ENCODE data around the gene PSME4.
"Not testable (repeated sequence)": the region's sequence is repeated elsewhere in the genome, so short reads cannot be mapped to it uniquely, and the experiment has no call there.

PSME4 gene

DNA sequence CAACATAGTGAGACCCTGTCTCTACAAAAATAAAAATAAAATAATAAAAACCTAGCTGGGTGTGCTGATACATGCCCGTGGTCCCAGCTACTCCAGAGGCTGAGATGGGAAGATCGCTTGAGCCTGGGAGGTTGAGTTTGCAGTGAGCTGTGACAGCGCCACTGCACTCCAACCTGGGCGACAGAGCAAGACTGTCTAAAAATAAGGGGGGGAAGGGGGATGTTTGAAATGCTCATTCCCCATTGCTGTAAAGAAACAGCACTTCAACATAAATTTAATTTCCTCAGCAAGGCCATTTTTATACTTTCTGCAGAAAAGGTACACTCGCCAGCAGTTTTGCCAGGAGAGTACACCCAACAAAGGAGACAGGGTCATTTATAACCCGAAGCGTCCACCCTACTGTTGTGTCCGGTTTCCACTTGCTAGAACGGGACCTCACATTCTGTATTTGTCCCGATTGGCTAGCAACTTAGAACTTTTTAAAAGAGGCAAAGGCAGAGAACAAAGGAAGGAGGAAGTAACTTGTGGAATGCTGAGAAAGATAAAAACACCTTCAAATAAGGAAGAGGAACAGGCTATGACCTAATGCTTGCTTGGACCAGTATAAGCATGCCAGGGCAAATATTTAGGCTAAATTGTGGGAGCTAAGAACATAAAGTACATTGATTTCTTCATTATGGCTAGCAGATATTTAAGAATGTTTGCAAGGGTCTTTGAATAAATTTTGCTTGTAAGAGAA lies 9.1 kb downstream of the PSME4 start:
- H3K4me3 ChIP-seq (ENCODE audit: low read length in 2 of 2); H3K9ac ChIP-seq (ENCODE audit: low read length in 2 of 2); H3K27me3 ChIP-seq (ENCODE audit: control insufficient read depth in 1 of 2, insufficient read depth in 2 of 2, low read length in 2 of 2); H3K27ac ChIP-seq (ENCODE audit: low read length); H3K36me3 ChIP-seq (ENCODE audit: control insufficient read depth in 2 of 2, insufficient read depth in 2 of 2, low read length in 2 of 2); H3K9me3 ChIP-seq (ENCODE audit: control insufficient read depth in 2 of 2, low read length in 2 of 2): not testable (repeated sequence)
- peaks cover 14% of the 10 kb centered on the region for H3K4me1 ChIP-seq (ENCODE audit: control insufficient read depth, insufficient read depth, low read length)

DNA sequence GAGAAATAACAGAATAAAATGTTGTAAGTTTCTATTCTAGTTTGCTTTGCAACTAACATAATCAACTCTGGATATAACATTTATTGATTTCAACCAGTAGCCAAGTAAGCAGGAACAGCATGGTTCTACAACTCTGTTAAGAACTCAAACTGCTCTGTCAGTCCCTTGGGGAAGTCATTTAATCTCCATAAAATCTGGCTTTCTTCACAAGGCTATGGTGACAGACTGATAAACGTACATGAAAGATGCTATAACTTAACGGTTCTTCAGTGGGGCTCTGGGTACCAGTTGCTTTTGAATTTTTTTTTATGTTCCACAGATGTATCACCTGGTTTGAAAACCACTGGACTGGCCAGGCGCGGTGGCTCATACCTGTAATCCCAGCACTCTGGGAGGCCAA lies 10.3 kb downstream of the PSME4 start:
- H3K27ac ChIP-seq (ENCODE audit: low read length): no peak overlapping the region
- H3K4me3 ChIP-seq (ENCODE audit: low read length in 2 of 2): no peak overlapping the region
- H3K4me1 ChIP-seq (ENCODE audit: control insufficient read depth, insufficient read depth, low read length): peaks cover 13% of the 10 kb centered on the region
- no peaks in the 10 kb centered on the region for H3K36me3 ChIP-seq (ENCODE audit: control insufficient read depth in 2 of 2, insufficient read depth in 2 of 2, low read length in 2 of 2)
- H3K9me3 ChIP-seq (ENCODE audit: control insufficient read depth in 2 of 2, low read length in 2 of 2): no peaks in the 10 kb centered on the region
- no peak overlapping the region for H3K9ac ChIP-seq (ENCODE audit: low read length in 2 of 2)
- no peaks in the 10 kb centered on the region for H3K27me3 ChIP-seq (ENCODE audit: control insufficient read depth in 1 of 2, insufficient read depth in 2 of 2, low read length in 2 of 2)

DNA sequence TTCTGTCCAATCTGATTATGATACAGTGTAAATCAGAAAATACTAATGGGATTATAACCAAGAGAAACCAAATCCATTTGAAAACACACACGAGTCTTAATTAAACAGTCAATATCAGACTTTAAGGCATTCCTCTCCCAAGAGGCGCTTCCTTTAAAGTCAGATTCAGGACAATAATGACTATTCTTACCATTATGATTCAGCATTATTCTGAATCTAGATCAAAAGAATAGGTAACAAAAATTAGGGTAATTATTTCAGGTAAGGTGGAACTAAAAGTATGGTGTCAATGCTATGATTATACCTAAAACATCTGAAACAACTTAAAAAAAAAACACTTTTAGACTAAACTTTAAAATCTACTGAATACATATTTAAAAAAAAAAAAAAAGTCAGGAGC lies 12.3 kb downstream of the PSME4 start:
- Histone ChIP-seq H3K9me3 (ENCODE audit: control insufficient read depth in 2 of 2, low read length in 2 of 2) (no peaks in the 10 kb centered on the region), H3K4me3 (ENCODE audit: low read length in 2 of 2) (no peak overlapping the region), H3K9ac (ENCODE audit: low read length in 2 of 2) (no peak overlapping the region), H3K27me3 (ENCODE audit: control insufficient read depth in 1 of 2, insufficient read depth in 2 of 2, low read length in 2 of 2) (no peaks in the 10 kb centered on the region), H3K27ac (ENCODE audit: low read length) (no peak overlapping the region), H3K4me1 (ENCODE audit: control insufficient read depth, insufficient read depth, low read length) (peaks cover 13% of the 10 kb centered on the region), H3K36me3 (ENCODE audit: control insufficient read depth in 2 of 2, insufficient read depth in 2 of 2, low read length in 2 of 2) (no peaks in the 10 kb centered on the region)

DNA sequence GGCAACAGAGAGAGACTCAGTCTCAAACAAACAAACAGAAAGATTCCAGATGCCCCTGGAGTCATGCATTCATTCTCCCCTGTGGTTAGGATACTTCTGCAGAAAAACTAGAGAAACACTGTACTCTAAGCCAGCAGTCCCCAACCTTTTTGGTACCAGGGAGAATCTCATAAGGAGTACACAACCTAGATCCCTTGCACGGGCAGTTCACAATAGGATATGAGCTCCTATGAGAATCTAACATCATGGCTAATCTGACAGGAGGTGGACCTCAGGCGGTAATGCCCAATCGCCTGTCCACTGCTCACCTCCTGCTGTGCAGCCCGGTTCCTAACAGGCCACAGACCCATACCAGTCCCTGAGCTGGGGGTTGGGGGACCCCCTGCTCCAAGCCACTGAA lies 18.3 kb downstream of the PSME4 start:
- Histone ChIP-seq H3K4me1 (ENCODE audit: control insufficient read depth, insufficient read depth, low read length) (no peaks in the 10 kb centered on the region), H3K9ac (ENCODE audit: low read length in 2 of 2) (no peak overlapping the region), H3K9me3 (ENCODE audit: control insufficient read depth in 2 of 2, low read length in 2 of 2) (no peaks in the 10 kb centered on the region), H3K4me3 (ENCODE audit: low read length in 2 of 2) (no peak overlapping the region), H3K27me3 (ENCODE audit: control insufficient read depth in 1 of 2, insufficient read depth in 2 of 2, low read length in 2 of 2) (no peaks in the 10 kb centered on the region), H3K27ac (ENCODE audit: low read length) (no peak overlapping the region), H3K36me3 (ENCODE audit: control insufficient read depth in 2 of 2, insufficient read depth in 2 of 2, low read length in 2 of 2) (peaks cover 4 to 7% of the 10 kb centered on the region in 2 donors)

DNA sequence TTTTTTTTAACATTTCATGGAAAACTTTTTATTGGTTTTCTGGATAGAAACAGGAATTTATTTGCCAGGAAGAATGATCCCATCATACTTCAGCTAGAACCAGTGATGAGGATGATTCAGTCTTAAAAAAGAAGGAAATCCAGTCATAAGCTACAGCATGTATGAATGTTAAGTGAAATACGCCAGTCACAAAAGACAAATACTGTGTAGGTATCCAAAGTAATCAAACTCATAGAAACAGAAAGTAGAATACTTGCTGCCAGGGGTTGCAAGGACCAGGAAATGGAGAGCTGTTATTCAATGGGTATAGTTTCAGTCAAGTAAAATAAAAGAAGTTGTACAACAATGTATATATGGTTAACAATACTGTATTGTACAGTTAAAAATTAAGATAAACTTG lies 21.3 kb downstream of the PSME4 start:
- H3K4me1 ChIP-seq (ENCODE audit: control insufficient read depth, insufficient read depth, low read length): no peaks in the 10 kb centered on the region
- H3K27ac ChIP-seq (ENCODE audit: low read length): no peak overlapping the region
- H3K9ac ChIP-seq (ENCODE audit: low read length in 2 of 2): no peak overlapping the region

DNA sequence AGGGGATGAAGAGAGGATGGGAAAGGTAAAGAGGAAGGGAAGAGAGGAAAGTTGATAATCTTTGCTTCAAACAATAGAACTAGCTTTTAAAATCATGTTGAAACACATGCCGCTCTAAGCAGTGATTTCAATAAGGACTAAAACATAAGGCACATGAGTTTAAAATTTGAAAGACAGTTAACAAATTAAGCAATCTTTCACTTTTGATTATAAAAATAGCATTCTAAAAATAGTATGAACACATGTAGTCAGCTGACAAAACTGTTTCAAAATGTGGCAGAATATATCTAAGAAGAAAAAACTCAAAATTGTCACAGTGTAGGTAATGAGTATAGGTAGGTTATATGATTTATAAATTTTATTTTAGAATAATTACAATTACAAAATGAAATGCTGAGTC lies 25.3 kb downstream of the PSME4 start:
- no peak overlapping the region for H3K27ac ChIP-seq (ENCODE audit: low read length)
- peaks cover 8 to 14% of the 10 kb centered on the region in 2 donors for H3K36me3 ChIP-seq (ENCODE audit: control insufficient read depth in 2 of 2, insufficient read depth in 2 of 2, low read length in 2 of 2)
- H3K9me3 ChIP-seq (ENCODE audit: control insufficient read depth in 2 of 2, low read length in 2 of 2): no peaks in the 10 kb centered on the region
- H3K9ac ChIP-seq (ENCODE audit: low read length in 2 of 2): no peak overlapping the region
- H3K4me3 ChIP-seq (ENCODE audit: low read length in 2 of 2): no peak overlapping the region
- no peaks in the 10 kb centered on the region for H3K4me1 ChIP-seq (ENCODE audit: control insufficient read depth, insufficient read depth, low read length)
- H3K27me3 ChIP-seq (ENCODE audit: control insufficient read depth in 1 of 2, insufficient read depth in 2 of 2, low read length in 2 of 2): no peaks in the 10 kb centered on the region

More for the DNA sequence above, 21.3 kb downstream of the PSME4 start:
- H3K36me3 ChIP-seq (ENCODE audit: control insufficient read depth in 2 of 2, insufficient read depth in 2 of 2, low read length in 2 of 2): peaks cover 8 to 14% of the 10 kb centered on the region in 2 donors
- H3K27me3 ChIP-seq (ENCODE audit: control insufficient read depth in 1 of 2, insufficient read depth in 2 of 2, low read length in 2 of 2): no peaks in the 10 kb centered on the region
- H3K9me3 ChIP-seq (ENCODE audit: control insufficient read depth in 2 of 2, low read length in 2 of 2): no peaks in the 10 kb centered on the region
- H3K4me3 ChIP-seq (ENCODE audit: low read length in 2 of 2): no peak overlapping the region

DNA sequence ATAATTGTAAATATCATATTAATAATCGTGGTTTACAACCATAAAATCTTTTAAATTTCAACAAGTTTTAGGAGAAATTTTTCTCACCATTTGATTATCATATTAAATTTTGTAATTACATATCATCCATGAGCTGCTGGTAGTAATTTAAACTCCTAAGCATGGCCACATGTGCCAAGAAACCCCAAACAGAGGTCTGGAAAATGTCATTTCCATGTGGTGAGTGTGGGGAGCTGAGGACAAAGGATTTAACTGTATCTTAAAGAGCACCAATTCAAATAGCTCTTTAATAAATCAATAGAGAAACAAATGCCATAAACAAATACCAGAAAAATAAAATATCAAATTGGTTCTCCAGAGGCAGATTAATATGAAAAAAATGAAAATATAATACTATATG lies 26.3 kb downstream of the PSME4 start:
- no peak overlapping the region for H3K27ac ChIP-seq (ENCODE audit: low read length)
- H3K27me3 ChIP-seq (ENCODE audit: control insufficient read depth in 1 of 2, insufficient read depth in 2 of 2, low read length in 2 of 2): no peaks in the 10 kb centered on the region
- H3K9ac ChIP-seq (ENCODE audit: low read length in 2 of 2): no peak overlapping the region
- peaks cover 8 to 14% of the 10 kb centered on the region in 2 donors for H3K36me3 ChIP-seq (ENCODE audit: control insufficient read depth in 2 of 2, insufficient read depth in 2 of 2, low read length in 2 of 2)
- no peak overlapping the region for H3K4me3 ChIP-seq (ENCODE audit: low read length in 2 of 2)
- no peaks in the 10 kb centered on the region for H3K4me1 ChIP-seq (ENCODE audit: control insufficient read depth, insufficient read depth, low read length)
- H3K9me3 ChIP-seq (ENCODE audit: control insufficient read depth in 2 of 2, low read length in 2 of 2): no peaks in the 10 kb centered on the region

DNA sequence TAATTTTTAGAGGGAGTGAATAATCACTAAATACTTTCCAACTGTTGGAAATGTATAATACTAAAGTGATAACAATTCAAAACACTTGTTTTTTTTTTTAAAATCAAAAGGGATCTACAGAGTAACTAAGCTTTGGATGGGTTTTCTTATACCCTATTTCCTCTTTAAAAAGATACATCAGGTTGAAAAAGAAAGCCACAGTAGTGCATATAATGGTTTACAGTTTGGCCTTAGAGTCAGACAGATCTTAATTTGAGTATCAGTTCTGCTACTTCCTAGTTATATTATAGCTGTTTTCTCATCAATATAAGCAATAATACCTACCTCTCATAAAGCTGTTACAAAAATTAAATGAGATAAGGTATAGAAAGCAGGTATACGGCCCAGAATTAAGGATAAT lies 28.5 kb downstream of the PSME4 start:
- H3K4me3 ChIP-seq (ENCODE audit: low read length in 2 of 2): no peak overlapping the region
- H3K27me3 ChIP-seq (ENCODE audit: control insufficient read depth in 1 of 2, insufficient read depth in 2 of 2, low read length in 2 of 2): no peaks in the 10 kb centered on the region
- H3K27ac ChIP-seq (ENCODE audit: low read length): no peak overlapping the region
- no peak overlapping the region for H3K9ac ChIP-seq (ENCODE audit: low read length in 2 of 2)
- H3K4me1 ChIP-seq (ENCODE audit: control insufficient read depth, insufficient read depth, low read length): no peaks in the 10 kb centered on the region
- no peaks in the 10 kb centered on the region for H3K9me3 ChIP-seq (ENCODE audit: control insufficient read depth in 2 of 2, low read length in 2 of 2)
- peaks cover 4 to 6% of the 10 kb centered on the region in 2 donors for H3K36me3 ChIP-seq (ENCODE audit: control insufficient read depth in 2 of 2, insufficient read depth in 2 of 2, low read length in 2 of 2)

DNA sequence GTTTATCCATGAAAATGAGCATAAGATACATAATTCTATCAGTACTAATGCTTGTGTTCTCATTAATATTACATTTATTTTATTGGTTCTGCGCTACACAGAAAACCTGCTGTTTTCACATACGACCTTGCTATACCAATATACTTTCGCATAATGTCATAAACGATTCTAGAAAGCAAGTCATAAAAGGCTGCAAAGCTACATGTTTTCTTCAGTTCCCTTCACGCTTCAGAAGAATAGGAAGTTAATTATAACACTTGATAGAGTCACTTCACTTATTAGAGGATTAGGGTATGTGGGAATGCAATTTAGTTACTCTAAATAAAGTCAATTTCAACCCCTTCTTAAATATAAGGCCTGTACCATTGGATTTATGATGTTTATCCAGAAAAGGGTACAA lies 29.0 kb downstream of the PSME4 start:
- Histone ChIP-seq H3K36me3 (ENCODE audit: control insufficient read depth in 2 of 2, insufficient read depth in 2 of 2, low read length in 2 of 2) (peaks cover 0 to 4% of the 10 kb centered on the region in 2 donors), H3K27me3 (ENCODE audit: control insufficient read depth in 1 of 2, insufficient read depth in 2 of 2, low read length in 2 of 2) (no peaks in the 10 kb centered on the region), H3K4me1 (ENCODE audit: control insufficient read depth, insufficient read depth, low read length) (no peaks in the 10 kb centered on the region), H3K27ac (ENCODE audit: low read length) (no peak overlapping the region), H3K4me3 (ENCODE audit: low read length in 2 of 2) (no peak overlapping the region), H3K9me3 (ENCODE audit: control insufficient read depth in 2 of 2, low read length in 2 of 2) (no peaks in the 10 kb centered on the region), H3K9ac (ENCODE audit: low read length in 2 of 2) (no peak overlapping the region)

DNA sequence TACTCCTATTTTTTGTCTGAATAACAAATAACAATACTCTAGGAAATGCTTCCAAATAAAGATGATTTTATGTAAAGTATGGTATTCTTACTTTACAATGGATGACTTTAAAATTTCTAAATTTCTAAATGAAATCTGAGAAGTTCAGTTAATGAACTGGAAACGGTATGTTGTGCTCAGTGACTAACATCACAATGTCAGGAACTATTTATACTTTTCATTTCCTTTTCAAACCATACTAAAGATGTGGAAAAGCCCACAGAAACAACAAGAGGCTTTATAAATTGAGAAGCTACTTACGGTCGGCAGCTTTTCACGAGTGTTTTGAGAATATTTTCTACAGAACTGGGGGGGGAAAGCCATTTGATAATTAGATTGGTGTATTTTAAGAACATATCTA lies 31.1 kb downstream of the PSME4 start:
- H3K4me1 ChIP-seq (ENCODE audit: control insufficient read depth, insufficient read depth, low read length): no peaks in the 10 kb centered on the region
- H3K9me3 ChIP-seq (ENCODE audit: control insufficient read depth in 2 of 2, low read length in 2 of 2): no peaks in the 10 kb centered on the region
- no peak overlapping the region for H3K27ac ChIP-seq (ENCODE audit: low read length)
- no peaks in the 10 kb centered on the region for H3K27me3 ChIP-seq (ENCODE audit: control insufficient read depth in 1 of 2, insufficient read depth in 2 of 2, low read length in 2 of 2)
- no peak overlapping the region for H3K4me3 ChIP-seq (ENCODE audit: low read length in 2 of 2)
- H3K36me3 ChIP-seq (ENCODE audit: control insufficient read depth in 2 of 2, insufficient read depth in 2 of 2, low read length in 2 of 2): peaks cover 0 to 4% of the 10 kb centered on the region in 2 donors
- no peak overlapping the region for H3K9ac ChIP-seq (ENCODE audit: low read length in 2 of 2)

DNA sequence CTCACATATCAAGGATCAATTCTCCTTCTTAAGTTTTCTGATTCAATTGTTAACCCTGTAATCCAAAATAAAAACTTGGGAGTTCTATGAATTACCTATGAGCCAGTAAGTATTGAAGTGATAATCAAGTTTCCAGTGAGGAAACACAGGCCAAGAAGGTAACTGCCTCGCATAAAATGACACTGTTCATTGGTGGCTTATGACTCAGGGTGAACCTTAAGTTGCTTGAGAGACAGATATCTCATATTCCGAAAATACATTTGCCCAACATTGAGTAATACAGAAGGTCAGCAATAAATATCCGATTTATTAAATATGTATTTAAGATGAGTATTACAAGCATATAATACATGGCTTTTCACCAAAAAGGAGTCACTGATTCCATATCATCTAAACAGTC lies 31.9 kb downstream of the PSME4 start:
- H3K36me3 ChIP-seq (ENCODE audit: control insufficient read depth in 2 of 2, insufficient read depth in 2 of 2, low read length in 2 of 2): peaks cover 0 to 9% of the 10 kb centered on the region in 2 donors

More for the DNA sequence above, 31.9 kb downstream of the PSME4 start:
- Histone ChIP-seq H3K27me3 (ENCODE audit: control insufficient read depth in 1 of 2, insufficient read depth in 2 of 2, low read length in 2 of 2) (no peaks in the 10 kb centered on the region), H3K9ac (ENCODE audit: low read length in 2 of 2) (no peak overlapping the region), H3K27ac (ENCODE audit: low read length) (no peak overlapping the region), H3K4me1 (ENCODE audit: control insufficient read depth, insufficient read depth, low read length) (no peaks in the 10 kb centered on the region), H3K9me3 (ENCODE audit: control insufficient read depth in 2 of 2, low read length in 2 of 2) (no peaks in the 10 kb centered on the region), H3K4me3 (ENCODE audit: low read length in 2 of 2) (no peak overlapping the region)

Measured in stomach smooth muscle (tissue), 2 donors.